ENCODE measurements around the gene KHDRBS2. TPM values are rescaled to one million over a fixed set of nuclear protein-coding genes. Genes with fewer than 3 reads are reported as not detected.

Gene KHDRBS2
- total and polyA plus RNA-seq, 2 of the 4 experiments (the other 2 are of a cell fraction): not detected

GRCh38 chr6:61949971-61950370, 336.1 kb downstream of the KHDRBS2 start:
- no peak overlapping the region for H2AK9ac ChIP-seq (replicated peaks; ENCODE audit: low read depth, low read length, poor library complexity)
- H3K56ac ChIP-seq (ENCODE audit: extremely low read depth, insufficient read depth, low read length): no peak overlapping the region
- H3K27me3 ChIP-seq (ENCODE audit: control insufficient read depth, insufficient read depth, low read length): no peaks in the 10 kb centered on the region
- no peak overlapping the region for H2BK15ac ChIP-seq (ENCODE audit: low read depth, low read length)
- no peak overlapping the region for H2AK5ac ChIP-seq (ENCODE audit: low read depth, low read length)
- H4K8ac ChIP-seq (ENCODE audit: low read depth in 2 of 2, low read length in 2 of 2): no peak overlapping the region
- WGBS, 2 experiments (ENCODE audit: extremely low coverage in 2 of 2, insufficient read length in 1 of 2): no CpG with 5 or more reads among the region's 1 CpG
- ChIA-PET CTCF (no interaction called here), POLR2A (ENCODE audit: unreplicated experiment) (no interaction called here)
- no peak overlapping the region for H3K14ac ChIP-seq (replicated peaks; ENCODE audit: low read depth, low read length)
- no peaks in the 10 kb centered on the region for H3K9me3 ChIP-seq (ENCODE audit: control insufficient read depth, insufficient read depth, low read length)
- no peak overlapping the region for H3K9ac ChIP-seq (ENCODE audit: low read depth, low read length)
- H2BK20ac ChIP-seq (ENCODE audit: low read depth, low read length): no peak overlapping the region
- no peak overlapping the region for H3K4me3 ChIP-seq (ENCODE audit: insufficient read depth, low read depth, low read length)
- H3K18ac ChIP-seq (ENCODE audit: low read depth, low read length): no peak overlapping the region
- no peak for DNase-seq
- TF ChIP-seq CEBPB (IDR thresholded peaks at IDR 0.05; ENCODE audit: low read depth, low read length): no peak
- no peak for TF ChIP-seq NFE2L2 (IDR thresholded peaks at IDR 0.05; ENCODE audit: low read depth, low read length)
- TF ChIP-seq BHLHE40 (IDR thresholded peaks at IDR 0.05; ENCODE audit: low read depth, low read length): no peak
- TF ChIP-seq, protein P1, sequence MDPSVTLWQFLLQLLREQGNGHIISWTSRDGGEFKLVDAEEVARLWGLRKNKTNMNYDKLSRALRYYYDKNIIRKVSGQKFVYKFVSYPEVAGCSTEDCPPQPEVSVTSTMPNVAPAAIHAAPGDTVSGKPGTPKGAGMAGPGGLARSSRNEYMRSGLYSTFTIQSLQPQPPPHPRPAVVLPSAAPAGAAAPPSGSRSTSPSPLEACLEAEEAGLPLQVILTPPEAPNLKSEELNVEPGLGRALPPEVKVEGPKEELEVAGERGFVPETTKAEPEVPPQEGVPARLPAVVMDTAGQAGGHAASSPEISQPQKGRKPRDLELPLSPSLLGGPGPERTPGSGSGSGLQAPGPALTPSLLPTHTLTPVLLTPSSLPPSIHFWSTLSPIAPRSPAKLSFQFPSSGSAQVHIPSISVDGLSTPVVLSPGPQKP (IDR thresholded peaks at IDR 0.05; ENCODE audit: borderline replicate concordance, low read depth, low read length): no peak
- no peak for TF ChIP-seq FOS (IDR thresholded peaks at IDR 0.05; ENCODE audit: low read depth, low read length)
- TF ChIP-seq POLR2A (IDR thresholded peaks at IDR 0.05; ENCODE audit: low read depth, low read length): no peak
- TF ChIP-seq USF2 (IDR thresholded peaks at IDR 0.05; ENCODE audit: low read depth, low read length): no peak
- no peak for TF ChIP-seq MAFK (IDR thresholded peaks at IDR 0.05; ENCODE audit: low read depth, low read length)
- no peak for TF ChIP-seq MAZ (IDR thresholded peaks at IDR 0.05; ENCODE audit: borderline replicate concordance, low read depth, low read length)
- TF ChIP-seq RCOR1 (IDR thresholded peaks at IDR 0.05; ENCODE audit: insufficient replicate concordance, low read length): no peak
- TF ChIP-seq CTCF (conservative IDR thresholded peaks at IDR 0.05; ENCODE audit: low read depth, low read length): no peak
- TF ChIP-seq CHD1 (IDR thresholded peaks at IDR 0.05; ENCODE audit: low read depth, low read length): no peak
- no peak for TF ChIP-seq RFX5 (IDR thresholded peaks at IDR 0.05; ENCODE audit: low read depth, low read length)
- BruUV-seq (replicated peaks): no TSS peak
- H3K36me3 ChIP-seq (ENCODE audit: control insufficient read depth, insufficient read depth, low read length): no peaks in the 10 kb centered on the region
- no peak overlapping the region for H4K91ac ChIP-seq (ENCODE audit: insufficient read depth, low read depth, low read length)
- in situ Hi-C loops (cut with MboI; ENCODE audit: low sequenced_read_pairs) (no loop called here), intact Hi-C loops (cut with micrococcal nuclease) (no loop called here), dilution Hi-C loops (cut with HindIII; ENCODE audit: low sequenced_read_pairs, unreplicated experiment) (no loop called here)
- no peak overlapping the region for H4K5ac ChIP-seq (ENCODE audit: low read depth, low read length)
- no peak overlapping the region for H3K23ac ChIP-seq (ENCODE audit: low read depth, low read length)
- H3K79me1 ChIP-seq (ENCODE audit: low read depth in 1 of 2, low read length in 2 of 2): no peaks in the 10 kb centered on the region
- no peak overlapping the region for H3K4me2 ChIP-seq (ENCODE audit: low read depth, low read length)
- no peak overlapping the region for H2BK120ac ChIP-seq (ENCODE audit: low read depth, low read length)
- no peak for ATAC-seq (ENCODE audit: low read depth)
- no peak overlapping the region for H2BK5ac ChIP-seq (ENCODE audit: low read depth, low read length, poor library complexity, severe bottlenecking)
- no peaks in the 10 kb centered on the region for H4K20me1 ChIP-seq (ENCODE audit: insufficient read depth, low read length)
- H3K4me1 ChIP-seq (ENCODE audit: control insufficient read depth, insufficient read depth, low read length): no peaks in the 10 kb centered on the region
- no peak overlapping the region for H3K4ac ChIP-seq (ENCODE audit: low read depth, low read length)
- H3K27ac ChIP-seq (ENCODE audit: insufficient read depth, low read length): no peak overlapping the region
- no peak overlapping the region for H2AFZ ChIP-seq (replicated peaks; ENCODE audit: low read length, poor library complexity)
- H3K9me1 ChIP-seq (ENCODE audit: insufficient read depth, low read length): no peaks in the 10 kb centered on the region

Measured in IMR-90 (cell line).